MV-4-11 (cell line): ENCODE results near the gene RFX1.
"Not testable (repeated sequence)": the region's sequence is repeated elsewhere in the genome, so short reads cannot be mapped to it uniquely, and the experiment has no call there.

Experiments used
- DNase-seq: peaks from one replicate; lab custom pipeline; 2025; lab: John Stamatoyannopoulos, UW

The RFX1 gene

GRCh38 chr19:13934785-13935109 is 71.4 kb downstream of the RFX1 start:
- DNase-seq, result no peak

DNA sequence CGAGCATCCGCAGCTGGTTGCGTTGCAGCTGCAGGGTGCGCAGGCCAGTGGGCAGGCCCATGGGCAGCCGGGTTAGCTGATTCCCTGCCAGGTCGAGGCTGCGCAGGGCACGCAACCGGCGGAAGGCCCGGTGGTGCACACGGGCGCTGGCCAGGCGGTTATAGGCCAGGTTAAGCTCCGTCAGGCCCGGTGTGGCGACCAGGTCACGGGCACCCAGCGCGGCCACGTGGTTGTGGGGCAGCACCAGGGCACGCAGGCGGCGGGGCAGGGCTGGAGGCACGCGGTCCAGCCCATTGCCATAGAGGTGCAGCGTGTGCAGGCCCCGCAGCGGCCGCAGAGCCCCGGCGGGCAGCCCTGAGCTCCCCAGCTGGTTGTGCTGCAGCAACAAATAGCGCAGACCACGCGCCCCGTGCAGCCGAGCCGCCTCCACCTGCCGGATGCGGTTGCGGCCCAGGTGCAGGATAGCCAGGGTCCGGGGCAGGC is 73.2 kb downstream of the RFX1 start:
- DNase-seq, result no peak

DNA sequence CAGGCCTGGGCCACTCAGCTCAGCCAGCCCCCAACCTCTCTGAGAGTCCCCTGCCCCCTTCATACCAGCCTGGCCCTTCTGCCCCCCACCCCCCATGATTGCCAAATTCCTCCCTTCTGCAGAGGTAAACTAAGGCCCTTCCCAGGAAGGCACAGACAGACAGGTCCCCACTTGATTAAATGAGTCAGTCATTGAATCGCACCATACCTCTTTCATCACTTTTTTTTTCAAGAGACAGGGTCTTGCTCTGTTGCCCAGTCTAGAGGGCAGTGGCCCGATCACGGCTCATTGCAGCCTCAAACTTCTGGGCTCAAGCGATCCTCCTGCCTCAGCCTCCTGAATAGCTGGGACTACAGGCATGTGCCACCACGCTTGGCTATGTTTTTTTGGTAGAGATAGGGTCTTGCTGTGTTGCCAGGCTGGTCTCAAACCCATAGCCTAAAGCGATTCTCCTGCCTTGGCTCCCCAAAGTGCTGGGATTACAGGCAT is 73.9 kb downstream of the RFX1 start:
- DNase-seq, result no peak

GRCh38 chr19:13931391-13932148 is 74.5 kb downstream of the RFX1 start:
- no peak for DNase-seq

DNA sequence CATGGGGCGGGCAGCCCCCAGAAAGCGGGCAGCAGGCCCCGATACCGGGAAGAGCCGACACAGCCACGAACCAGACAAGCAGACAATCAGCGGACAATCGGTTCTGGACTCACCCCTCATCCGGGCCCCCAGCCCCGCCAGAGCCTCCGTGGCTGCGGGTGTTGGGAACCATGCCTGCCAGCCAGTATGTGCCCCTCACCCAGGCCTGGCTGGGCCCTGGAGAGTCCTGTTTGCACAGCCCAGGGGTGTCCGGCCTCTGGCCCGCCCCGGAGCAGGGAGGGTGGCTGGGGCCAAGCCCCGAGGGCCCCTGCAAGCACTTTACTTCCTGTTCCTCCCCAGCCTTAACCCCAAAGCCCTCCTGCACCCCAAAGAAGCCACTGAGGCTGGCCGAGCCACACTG is 75.7 kb downstream of the RFX1 start:
- no peak for DNase-seq

DNA sequence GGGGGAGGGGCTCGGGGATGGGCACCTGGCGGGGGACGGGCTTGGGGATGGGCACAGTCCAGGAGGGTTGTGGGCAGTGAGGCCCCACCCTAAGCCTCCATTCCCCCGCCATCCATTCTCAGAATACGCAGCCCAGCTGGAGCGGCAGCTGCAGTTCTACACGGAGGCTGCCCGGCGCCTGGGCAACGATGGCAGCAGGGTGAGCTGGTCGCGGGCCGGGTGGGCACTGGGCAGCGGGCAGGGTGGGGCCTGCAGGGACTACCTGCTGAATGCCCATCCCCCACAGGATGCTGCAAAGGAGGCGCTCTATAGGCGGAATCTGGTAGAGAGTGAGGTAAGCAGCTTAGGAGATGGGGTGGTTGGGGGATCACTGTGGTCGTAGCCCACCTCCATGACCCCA is 76.2 kb downstream of the RFX1 start:
- DNase-seq, result no peak

DNA sequence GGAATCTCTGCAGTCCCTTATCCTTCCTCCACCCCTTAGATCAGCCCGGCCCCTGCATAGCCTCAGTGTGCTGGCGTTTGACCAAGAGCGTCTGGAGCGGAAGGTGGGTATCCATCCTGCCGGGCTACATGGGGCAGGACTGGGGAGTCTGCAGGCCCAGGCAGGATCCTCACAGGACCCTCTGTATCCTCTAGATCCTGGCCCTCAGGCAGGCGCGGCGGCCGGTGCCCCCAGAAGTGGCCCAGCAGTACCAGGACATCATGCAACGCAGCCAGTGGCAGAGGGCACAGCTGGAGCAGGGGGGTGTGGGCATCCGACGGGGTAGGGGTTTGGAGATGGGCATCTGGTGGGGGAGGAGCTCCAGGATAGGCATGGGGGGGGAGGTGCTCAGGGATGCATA is 76.8 kb downstream of the RFX1 start:
- no peak for DNase-seq

DNA sequence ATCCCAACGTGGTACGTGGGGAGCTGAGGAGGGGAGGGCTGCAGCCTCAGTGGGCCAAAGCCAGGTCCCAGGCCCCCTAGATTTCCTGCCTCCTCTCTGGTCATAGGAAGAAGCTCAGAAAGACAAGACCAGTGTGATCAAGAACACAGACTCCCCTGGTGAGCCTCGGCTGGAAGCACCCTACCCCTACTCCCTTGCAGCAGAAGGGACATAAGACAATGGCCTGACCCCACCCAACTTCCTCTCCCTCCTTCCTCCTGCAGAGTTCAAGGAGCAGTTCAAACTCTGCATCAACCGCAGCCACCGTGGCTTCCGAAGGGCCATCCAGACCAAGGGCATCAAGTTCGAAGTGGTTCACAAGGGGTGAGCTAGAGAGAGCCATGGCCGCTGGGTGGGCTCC is 79.4 kb downstream of the RFX1 start:
- DNase-seq, result peak; percentile 49

- no peak for DNase-seq
Observed at GRCh38 chr19:13926010-13926409, 80.1 kb downstream of the RFX1 start.

GRCh38 chr19:13923194-13923987 is 82.7 kb downstream of the RFX1 start:
- DNase-seq, result no peak

- DNase-seq, result not testable (repeated sequence)
Observed at GRCh38 chr19:13922118-13922517, 84.0 kb downstream of the RFX1 start.

DNA sequence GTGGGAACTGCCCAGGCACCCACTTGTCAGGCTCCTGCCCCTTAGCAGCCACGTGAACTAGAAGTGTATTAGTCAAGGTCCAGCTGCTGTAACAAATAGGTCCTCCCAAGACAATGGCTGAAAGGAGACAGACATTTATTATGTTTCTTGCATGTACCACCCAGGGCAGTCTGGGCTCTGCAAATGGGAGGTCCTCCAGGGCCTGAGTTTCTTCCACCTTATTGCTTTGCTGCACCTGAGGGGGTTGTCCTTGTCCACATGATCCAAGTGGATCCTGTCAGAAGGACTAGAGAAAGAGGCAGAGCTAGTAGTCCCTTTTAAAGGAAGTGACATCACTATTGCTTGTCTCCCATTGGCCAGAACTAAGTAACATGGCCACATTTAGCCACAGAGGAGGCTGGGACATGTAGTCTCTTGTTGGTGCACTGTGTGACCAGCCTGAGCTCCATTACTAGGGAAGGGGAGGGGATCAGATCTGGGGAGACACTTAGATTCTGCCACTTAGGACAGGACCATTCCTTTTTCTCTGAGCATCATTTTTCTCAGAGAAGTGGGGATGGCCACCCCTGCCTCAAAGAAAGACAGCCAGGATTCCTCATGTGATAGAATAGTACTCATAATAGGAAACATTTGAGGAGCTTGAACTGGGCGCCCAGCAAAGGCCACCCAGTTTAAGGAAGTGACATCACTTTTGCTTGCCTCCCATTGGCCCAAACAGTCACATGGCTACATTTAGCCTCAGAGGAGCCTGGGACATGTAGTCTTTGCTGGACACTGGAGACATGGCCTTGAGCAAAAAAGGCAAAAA is 85.0 kb downstream of the RFX1 start:
- peak; percentile 83 for DNase-seq

DNA sequence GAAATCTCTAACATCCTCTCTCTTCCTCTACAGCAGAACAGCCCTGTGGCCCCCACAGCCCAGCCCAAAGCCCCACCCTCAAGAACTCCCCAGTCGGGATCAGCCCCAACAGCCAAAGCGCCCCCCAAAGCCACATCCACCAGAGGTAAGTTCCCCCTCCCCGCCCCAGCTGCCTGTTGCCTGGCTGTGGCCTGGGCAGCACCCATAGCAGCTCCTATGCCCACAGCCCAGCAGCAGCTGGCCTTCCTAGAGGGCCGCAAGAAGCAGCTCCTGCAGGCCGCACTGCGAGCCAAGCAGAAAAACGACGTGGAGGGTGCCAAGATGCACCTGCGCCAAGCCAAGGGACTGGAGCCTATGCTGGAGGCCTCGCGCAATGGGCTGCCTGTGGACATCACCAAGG is 85.6 kb downstream of the RFX1 start:
- DNase-seq, result no peak

GRCh38 chr19:13918726-13919411 is 87.3 kb downstream of the RFX1 start:
- no peak for DNase-seq

GRCh38 chr19:13917888-13918406 is 88.2 kb downstream of the RFX1 start:
- no peak for DNase-seq

GRCh38 chr19:13914777-13915176 is 91.3 kb downstream of the RFX1 start:
- no peak for DNase-seq

DNA sequence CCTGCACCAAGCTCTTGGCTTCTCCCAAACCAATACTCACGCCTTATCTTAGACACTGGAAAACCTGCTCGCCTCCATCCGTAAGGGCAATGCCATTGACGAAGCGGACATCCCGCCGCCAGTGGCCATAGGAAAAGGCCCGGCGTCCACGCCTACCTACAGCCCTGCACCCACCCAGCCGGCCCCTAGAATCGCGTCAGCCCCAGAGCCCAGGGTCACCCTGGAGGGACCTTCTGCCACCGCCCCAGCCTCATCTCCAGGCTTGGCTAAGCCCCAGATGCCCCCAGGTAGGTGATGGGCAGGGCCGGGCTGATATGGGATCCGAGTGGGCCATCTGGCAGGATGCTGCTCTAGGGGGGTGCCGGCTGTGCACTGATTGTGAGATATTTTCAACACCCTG is 92.8 kb downstream of the RFX1 start:
- DNase-seq, result no peak
